ENCODE measurements around the gene SPR. TPM values are rescaled to one million over a fixed set of nuclear protein-coding genes. Genes with fewer than 3 reads are reported as not detected.
A peak's percentile ranks its signal among the peaks of the same experiment; 100 is the strongest.

SPR gene
- total and polyA plus RNA-seq, 2 of the 13 experiments (the other 11 are each of a cell fraction or from before 2014, with no cell fraction given) = 34.0 to 96.0 TPM

- TF ChIP-seq DMTF1 (CRISPR knock-in tag; IDR thresholded peaks at IDR 0.05) (peak; percentile 30; the same call in 1 of the 2 replicates), ZNF333 (CRISPR knock-in tag; IDR thresholded peaks at IDR 0.05; ENCODE audit: borderline replicate concordance) (peak; percentile 89), TAF15 (IDR thresholded peaks at IDR 0.05; ENCODE audit: low read depth, low read length, poor library complexity, severe bottlenecking) (no peak), ZNF660 (CRISPR knock-in tag; IDR thresholded peaks at IDR 0.05; ENCODE audit: borderline replicate concordance, low read depth) (no peak), AGO2 (optimal IDR thresholded peaks at IDR 0.05; ENCODE audit: low read depth, low read length) (peak; percentile 47), ZNF136 (CRISPR knock-in tag; IDR thresholded peaks at IDR 0.05; ENCODE audit: low read depth) (no peak), NR2F2 (IDR thresholded peaks at IDR 0.05; ENCODE audit: borderline replicate concordance, low read depth) (no peak; the same call in 1 of the 2 replicates), NCOR1 (IDR thresholded peaks at IDR 0.05; ENCODE audit: borderline replicate concordance, low read length) (peak; percentile 8; the same call in 1 of the 2 replicates), RFXANK (CRISPR knock-in tag; IDR thresholded peaks at IDR 0.05) (no peak), ZNF768 (CRISPR knock-in tag; IDR thresholded peaks at IDR 0.05) (peak; percentile 73; the same call in 1 of the 2 replicates), ZNF501 (CRISPR knock-in tag; IDR thresholded peaks at IDR 0.05) (no peak; the same call in 1 of the 2 replicates), ZNF251 (CRISPR knock-in tag; IDR thresholded peaks at IDR 0.05) (no peak), GLMP (CRISPR knock-in tag; IDR thresholded peaks at IDR 0.05; ENCODE audit: borderline replicate concordance) (no peak), ZNF274 (CRISPR knock-in tag; IDR thresholded peaks at IDR 0.05) (peak; percentile 24; the same call in 1 of the 2 replicates), ZBTB46 (CRISPR knock-in tag; IDR thresholded peaks at IDR 0.05; ENCODE audit: borderline replicate concordance) (peak; percentile 35; the same call in 1 of the 2 replicates), ZNF543 (CRISPR knock-in tag; IDR thresholded peaks at IDR 0.05) (peak; percentile 96)
- TF ChIP-seq, protein P1, sequence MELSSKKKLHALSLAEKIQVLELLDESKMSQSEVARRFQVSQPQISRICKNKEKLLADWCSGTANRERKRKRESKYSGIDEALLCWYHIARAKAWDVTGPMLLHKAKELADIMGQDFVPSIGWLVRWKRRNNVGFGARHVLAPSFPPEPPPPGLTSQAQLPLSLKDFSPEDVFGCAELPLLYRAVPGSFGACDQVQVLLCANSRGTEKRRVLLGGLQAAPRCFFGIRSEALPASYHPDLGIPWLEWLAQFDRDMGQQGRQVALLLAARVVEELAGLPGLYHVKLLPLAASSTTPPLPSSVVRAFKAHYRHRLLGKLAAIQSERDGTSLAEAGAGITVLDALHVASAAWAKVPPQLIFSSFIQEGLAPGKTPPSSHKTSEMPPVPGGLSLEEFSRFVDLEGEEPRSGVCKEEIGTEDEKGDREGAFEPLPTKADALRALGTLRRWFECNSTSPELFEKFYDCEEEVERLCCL (CRISPR knock-in tag; IDR thresholded peaks at IDR 0.05; ENCODE audit: borderline replicate concordance) = no peak
- TF ChIP-seq, protein P2, sequence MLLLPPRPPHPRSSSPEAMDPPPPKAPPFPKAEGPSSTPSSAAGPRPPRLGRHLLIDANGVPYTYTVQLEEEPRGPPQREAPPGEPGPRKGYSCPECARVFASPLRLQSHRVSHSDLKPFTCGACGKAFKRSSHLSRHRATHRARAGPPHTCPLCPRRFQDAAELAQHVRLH (CRISPR knock-in tag; IDR thresholded peaks at IDR 0.05; ENCODE audit: borderline replicate concordance, low read depth) = no peak
Measured at GRCh38 chr2:72887032-72887739, at the start of gene SPR (continued).
